Measurements from ENCODE around the gene GRIK2.
"Not testable (repeated sequence)": the region's sequence is repeated elsewhere in the genome, so short reads cannot be mapped to it uniquely, and the experiment has no call there.

GRIK2 gene

GRCh38 chr6:101541894-101542293 is 148.4 kb downstream of the GRIK2 start:
- DNase-seq: peak in 1 of 2 experiments; percentile 35

DNA sequence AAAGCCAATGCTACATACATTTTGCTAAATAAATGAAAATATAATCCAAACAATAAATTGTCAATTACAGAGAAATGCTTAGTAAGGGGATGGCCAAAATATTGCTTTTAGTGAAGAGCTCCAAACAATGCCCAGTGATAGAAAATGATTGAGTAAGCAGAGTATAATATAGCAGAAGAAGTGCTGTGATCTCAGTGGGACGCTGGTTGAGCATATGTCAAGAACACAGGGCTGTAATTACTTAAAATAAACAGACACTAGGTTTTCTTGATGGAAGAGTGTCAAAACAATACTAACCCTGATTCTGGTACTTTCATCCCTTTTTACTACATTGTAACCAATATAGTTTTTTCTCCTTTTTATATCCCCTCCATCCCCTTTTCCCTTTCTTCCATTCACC is 150.3 kb downstream of the GRIK2 start:
- peak in 1 of 2 experiments; percentile 22 for DNase-seq

- no peak for DNase-seq
Measured at GRCh38 chr6:101544286-101544685, 150.8 kb downstream of the GRIK2 start.

DNA sequence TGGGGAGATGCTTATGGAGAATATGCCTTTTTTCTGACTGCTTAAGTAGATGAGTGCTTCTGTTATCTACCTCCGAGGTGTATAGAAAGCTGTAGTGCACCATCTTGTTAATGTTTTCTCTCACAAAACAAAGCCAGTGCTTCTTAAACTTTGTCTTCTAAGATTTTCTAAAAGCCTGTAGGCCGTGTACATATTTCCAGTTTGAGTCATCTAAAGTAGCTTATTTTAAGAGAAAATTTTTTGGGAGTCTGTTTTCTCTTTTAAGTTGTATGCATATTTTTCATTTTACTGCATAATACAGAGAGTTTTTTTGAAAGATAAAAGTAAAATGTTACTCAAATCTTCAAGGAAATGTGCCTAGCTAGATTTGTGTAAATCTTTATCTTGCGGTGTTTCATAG is 151.7 kb downstream of the GRIK2 start:
- no peak for DNase-seq

GRCh38 chr6:101550451-101550850 is 156.9 kb downstream of the GRIK2 start:
- DNase-seq: peak in 1 of 2 experiments; percentile 9

- no peak for DNase-seq
Measured at GRCh38 chr6:101554231-101554630, 160.7 kb downstream of the GRIK2 start.

DNA sequence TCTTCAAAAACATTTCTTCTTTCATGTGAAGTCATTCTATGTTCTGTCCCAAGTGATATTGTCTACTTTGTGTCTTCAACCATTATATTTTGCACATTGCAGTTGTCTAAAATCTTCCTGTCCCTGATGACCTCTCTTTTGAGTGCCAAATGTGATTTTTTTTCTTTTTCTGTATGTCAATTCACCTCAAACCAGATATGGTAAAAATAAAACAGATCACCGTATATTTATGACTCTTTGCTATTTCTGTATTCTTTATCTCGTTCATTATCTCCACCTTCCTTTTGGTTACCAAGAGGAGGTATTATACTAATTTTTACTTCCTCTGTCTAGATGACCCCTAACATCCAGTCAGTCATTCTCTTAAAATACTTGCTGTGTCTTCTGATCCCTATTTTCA is 165.2 kb downstream of the GRIK2 start:
- DNase-seq: no peak

- no peak for DNase-seq
Measured at GRCh38 chr6:101572627-101573026, 179.1 kb downstream of the GRIK2 start.

GRCh38 chr6:101577091-101577490 is 183.6 kb downstream of the GRIK2 start:
- no peak for DNase-seq

GRCh38 chr6:101578306-101578705 is 184.8 kb downstream of the GRIK2 start:
- peak in 1 of 2 experiments; percentile 71 for DNase-seq

- no peak for DNase-seq
Measured at GRCh38 chr6:101582792-101583191, 189.3 kb downstream of the GRIK2 start.

GRCh38 chr6:101585501-101585900 is 192.0 kb downstream of the GRIK2 start:
- DNase-seq: no peak

DNA sequence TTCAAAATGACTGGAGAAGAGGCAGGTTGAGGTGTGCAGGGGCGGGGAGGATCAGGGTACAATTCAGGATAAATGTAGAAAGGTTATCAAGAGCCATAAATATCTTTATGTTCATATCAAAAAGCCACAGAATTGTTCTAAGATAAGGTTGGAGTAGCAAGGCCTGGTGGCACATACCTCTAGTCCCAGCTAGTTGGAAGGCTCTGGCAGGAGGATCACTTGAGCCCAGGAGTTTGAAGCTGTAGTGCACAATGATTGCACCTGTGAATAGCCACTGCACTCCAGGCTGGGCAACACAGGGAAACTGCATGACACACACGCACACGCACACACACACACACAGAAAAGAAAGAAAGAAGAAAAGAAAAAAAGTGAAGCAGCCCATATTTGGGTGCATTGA is 194.8 kb downstream of the GRIK2 start:
- no peak for DNase-seq

DNA sequence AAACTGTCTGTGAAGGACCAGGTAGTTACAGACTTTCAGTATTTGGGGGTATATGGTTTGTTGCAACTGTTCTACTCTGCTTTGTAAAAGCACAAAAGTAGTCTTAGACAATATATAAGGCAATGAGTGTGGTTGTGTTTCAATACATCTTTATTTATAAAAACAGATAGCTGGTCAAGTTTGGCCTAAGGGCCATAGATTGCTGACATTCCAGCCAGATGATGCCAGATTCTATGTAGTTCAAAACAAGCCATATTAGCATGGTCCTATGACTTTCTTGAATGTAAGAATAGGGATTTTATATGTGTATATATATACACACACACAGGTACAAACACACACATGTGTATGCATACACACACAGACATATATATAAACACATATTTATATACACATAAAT is 201.8 kb downstream of the GRIK2 start:
- DNase-seq: no peak

GRCh38 chr6:101597693-101598092 is 204.2 kb downstream of the GRIK2 start:
- no peak for DNase-seq

DNA sequence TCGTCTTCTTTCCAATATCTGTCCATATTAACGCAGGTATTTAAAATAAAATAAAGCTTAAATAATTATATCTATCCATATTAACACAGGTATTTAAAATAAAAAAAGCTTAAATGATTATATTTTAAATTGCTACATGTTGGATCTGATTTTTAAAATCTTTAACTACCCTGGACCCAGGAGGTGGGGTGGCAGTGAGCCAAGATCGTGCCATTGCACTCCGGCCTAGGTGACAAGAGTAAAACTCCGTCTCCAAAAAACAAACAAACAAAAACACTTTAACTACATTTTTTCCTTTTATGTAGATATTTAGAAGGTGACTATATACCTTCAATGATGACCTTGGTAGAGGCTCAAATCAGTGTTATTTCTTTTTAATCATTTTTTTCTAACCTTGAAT is 211.9 kb downstream of the GRIK2 start:
- no peak for DNase-seq

DNA sequence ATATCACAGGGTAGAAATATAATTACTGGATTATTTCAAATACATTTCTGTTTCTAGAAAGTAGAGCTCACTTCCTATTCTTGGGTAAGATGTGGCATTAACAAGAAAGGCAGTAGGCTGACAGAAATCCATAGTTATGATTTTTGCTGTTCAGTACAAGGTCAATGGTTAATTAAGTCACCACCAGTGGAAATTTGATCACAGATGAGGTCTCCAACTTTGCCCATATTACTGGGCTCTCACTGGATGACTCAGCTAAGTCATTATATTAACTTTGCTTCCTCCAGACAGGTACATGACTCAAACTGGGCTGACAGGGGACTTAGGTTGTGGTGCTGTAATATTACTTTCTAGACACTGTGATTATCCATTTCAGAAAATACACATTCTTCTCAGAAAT is 212.4 kb downstream of the GRIK2 start:
- DNase-seq: no peak

- no peak for DNase-seq
Measured at GRCh38 chr6:101607111-101607690, 213.7 kb downstream of the GRIK2 start.

DNA sequence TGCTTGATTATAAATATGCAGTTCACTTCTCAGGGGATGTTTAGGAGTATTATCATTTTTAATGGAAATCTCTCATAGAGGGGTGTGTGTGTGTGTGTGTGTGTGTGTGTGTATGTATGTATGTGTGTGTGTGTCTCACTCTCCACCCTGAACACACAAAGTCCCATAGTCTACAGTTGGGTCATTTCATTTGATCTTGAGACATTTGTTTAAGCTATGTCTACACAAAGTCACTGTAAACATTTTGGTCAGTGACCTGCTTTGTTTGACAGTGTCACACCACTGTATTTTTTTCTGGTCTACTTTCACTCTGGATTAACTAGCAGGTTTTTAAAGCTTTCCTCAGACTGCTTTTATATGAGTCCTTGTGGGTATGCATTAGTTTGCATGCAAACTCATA is 215.2 kb downstream of the GRIK2 start:
- no peak for DNase-seq

- DNase-seq: no peak
Measured at GRCh38 chr6:101613556-101613955, 220.0 kb downstream of the GRIK2 start.

DNA sequence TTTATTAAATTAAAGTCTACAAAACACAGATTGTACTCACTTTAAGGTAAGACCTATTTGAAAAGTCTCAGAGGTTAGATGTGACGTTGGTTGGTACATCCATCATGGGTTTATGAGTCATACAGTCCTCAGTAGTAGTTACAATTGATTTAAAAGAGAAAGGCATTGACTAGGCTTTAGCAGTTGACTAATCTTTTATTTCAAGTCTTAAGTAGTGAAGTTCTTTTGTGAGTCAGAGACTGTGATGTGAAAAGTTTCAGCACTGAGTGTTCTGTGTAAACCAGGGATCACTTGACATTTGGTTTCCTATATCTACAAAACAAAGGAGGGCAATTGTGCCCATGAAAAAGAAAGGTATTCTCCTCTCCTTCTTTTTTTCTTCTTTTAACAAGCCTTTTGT is 221.3 kb downstream of the GRIK2 start:
- DNase-seq: no peak

DNA sequence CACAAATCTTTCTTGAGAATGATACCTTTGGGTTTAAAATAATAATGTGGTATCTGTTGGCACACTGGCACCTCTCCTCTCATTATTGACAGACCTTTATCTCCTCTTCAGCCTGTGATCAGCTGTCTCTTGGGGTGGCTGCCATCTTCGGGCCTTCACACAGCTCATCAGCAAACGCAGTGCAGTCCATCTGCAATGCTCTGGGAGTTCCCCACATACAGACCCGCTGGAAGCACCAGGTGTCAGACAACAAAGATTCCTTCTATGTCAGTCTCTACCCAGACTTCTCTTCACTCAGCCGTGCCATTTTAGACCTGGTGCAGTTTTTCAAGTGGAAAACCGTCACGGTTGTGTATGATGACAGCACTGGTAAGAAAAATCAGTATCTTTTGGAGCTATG is 232.8 kb downstream of the GRIK2 start:
- peak; percentile 13 to 66 for DNase-seq

- peak; percentile 49 to 67 for DNase-seq
Measured at GRCh38 chr6:101630941-101631340, 237.4 kb downstream of the GRIK2 start.

- peak in 1 of 2 experiments; percentile 36 for DNase-seq
Measured at GRCh38 chr6:101633081-101633480, 239.6 kb downstream of the GRIK2 start.

- not testable (repeated sequence) for DNase-seq
Measured at GRCh38 chr6:101638865-101639264, 245.4 kb downstream of the GRIK2 start.

- DNase-seq: no peak
Measured at GRCh38 chr6:101640131-101640530, 246.6 kb downstream of the GRIK2 start.
